B cell (primary cell): Measurements from ENCODE around the gene ACTR2. TPM values are rescaled to one million over a fixed set of nuclear protein-coding genes. Genes with fewer than 3 reads are reported as not detected.

Experiments
- ATAC-seq: fragments of 200-7000 bp; cut with Tn5 transposase; one replicate; pipeline ENCODE4 v1.10.0; 2021; ENCODE audit warnings: low read depth, mild to moderate bottlenecking, moderate number of reproducible peaks, moderate library complexity
- CTCF ChIA-PET: fragments of 350-600 bp; sonication (Branson Sonifier 250); formaldehyde crosslinking; loops from one replicate; lab custom pipeline; 2021; ENCODE audit warnings: antibody characterized with exemption, inconsistent platforms; lab: Charles Lee
- POLR2A ChIA-PET: fragments of 350-600 bp; sonication (Branson Sonifier 250); formaldehyde crosslinking; loops from one replicate; lab custom pipeline; 2021; ENCODE audit warnings: antibody characterized with exemption; lab: Charles Lee
- DNase-seq: peaks from one replicate; pipeline ENCODE4 v3.0.0; 2013
- H2AFZ ChIP-seq: 2 replicates; pipeline ENCODE4 v1.6.1; 2012; ENCODE audit warnings: mild to moderate bottlenecking, low read depth, low read length; ENCODE audit not compliant: insufficient read depth, poor library complexity, severe bottlenecking
- H3K27ac ChIP-seq, 2 donors: 1 replicate in 1 of 2; 2 replicates in 1 of 2; pipeline ENCODE4 v1.5.1; 2012 to 2013; ENCODE audit warnings: low read length in 2 of 2, mild to moderate bottlenecking in 2 of 2, moderate library complexity in 1 of 2
- H3K27me3 ChIP-seq, 4 experiments: fragments of 200-600 bp in 1 of 4; sonication (generic) in 1 of 4; replicated peaks in 1 of 4; 1 replicate in 2 of 4; 2 replicates in 2 of 4; pipeline versions ENCODE4 v1.6.1 to v1.7.0; 2013 to 2016; ENCODE audit warnings: low read length in 3 of 4, mild to moderate bottlenecking in 2 of 4, mixed read lengths in 1 of 4, moderate library complexity in 1 of 4; ENCODE audit not compliant: insufficient read depth in 4 of 4, control insufficient read depth in 3 of 4; ENCODE audit errors: control extremely low read depth in 1 of 4
- H3K36me3 ChIP-seq, 2 experiments: replicated peaks in 1 of 2; 1 replicate in 1 of 2; 2 replicates in 1 of 2; pipeline versions ENCODE4 v1.6.1 to v1.7.1; 2013; ENCODE audit warnings: low read length in 1 of 2; ENCODE audit not compliant: insufficient read depth in 2 of 2, control insufficient read depth in 1 of 2; ENCODE audit errors: control extremely low read depth in 1 of 2, extremely low read depth in 1 of 2
- H3K4me1 ChIP-seq, 2 donors: fragments of 200-600 bp in 1 of 2; sonication (generic) in 1 of 2; 1 replicate in 1 of 2; 2 replicates in 1 of 2; pipeline versions ENCODE4 v1.5.1 to v1.6.1; 2013 to 2017; ENCODE audit warnings: low read length in 2 of 2; ENCODE audit not compliant: control insufficient read depth in 2 of 2, insufficient read depth in 2 of 2
- H3K4me2 ChIP-seq: replicated peaks from 2 replicates; pipeline ENCODE3; 2012; ENCODE audit warnings: mild to moderate bottlenecking, low read depth, low read length; ENCODE audit not compliant: poor library complexity, severe bottlenecking
- H3K4me3 ChIP-seq, 5 experiments: fragments of 200-600 bp in 1 of 5; sonication (generic) in 1 of 5; 1 replicate in 3 of 5; 2 replicates in 2 of 5; pipeline versions ENCODE4 v1.5.1 to v1.7.0; 2011 to 2016; ENCODE audit warnings: low read length in 4 of 5, mild to moderate bottlenecking in 4 of 5, low read depth in 2 of 5, control low read depth in 1 of 5, moderate library complexity in 1 of 5; ENCODE audit not compliant: insufficient read depth in 1 of 5; ENCODE audit errors: control extremely low read depth in 1 of 5, extremely low read depth in 1 of 5
- H3K79me2 ChIP-seq: fragments of 200-600 bp; sonication (generic); one replicate; pipeline ENCODE4 v1.6.0; 2016; ENCODE audit warnings: low read length; ENCODE audit not compliant: control insufficient read depth, insufficient read depth
- H3K9ac ChIP-seq: fragments of 200-600 bp; sonication (generic); 2 replicates; pipeline ENCODE4 v1.6.1; 2017; ENCODE audit warnings: mild to moderate bottlenecking, low read length, moderate library complexity
- H3K9me3 ChIP-seq, 3 donors: one replicate each; pipeline versions ENCODE4 v1.6.1 to v1.7.1; 2013; ENCODE audit warnings: low read length in 2 of 3; ENCODE audit not compliant: control insufficient read depth in 2 of 3, insufficient read depth in 1 of 3; ENCODE audit errors: control extremely low read depth in 1 of 3
- H4K20me1 ChIP-seq: 2 replicates; pipeline ENCODE4 v1.6.0; 2012; ENCODE audit warnings: mild to moderate bottlenecking, low read length; ENCODE audit not compliant: insufficient read depth, control insufficient read depth, poor library complexity, severe bottlenecking
- H3K27ac Mint-ChIP-seq: one replicate; pipeline ENCODE4 v1.8.0; 2021; ENCODE audit warnings: mixed read lengths
- H3K27me3 Mint-ChIP-seq: one replicate; pipeline ENCODE4 v1.8.0; 2021; ENCODE audit warnings: mixed read lengths
- H3K4me1 Mint-ChIP-seq: one replicate; pipeline ENCODE4 v1.8.0; 2021; ENCODE audit warnings: mixed read lengths
- H3K4me3 Mint-ChIP-seq: one replicate; pipeline ENCODE4 v1.8.0; 2021; ENCODE audit warnings: mixed read lengths
- H3K9me3 Mint-ChIP-seq: one replicate; pipeline ENCODE4 v1.8.0; 2022; ENCODE audit warnings: mixed read lengths; ENCODE audit not compliant: insufficient read depth
- EZH2 ChIP-seq: IDR thresholded peaks from 2 replicates; pipeline ENCODE4 v1.6.1; 2012; ENCODE audit warnings: borderline replicate concordance, low read depth, mild to moderate bottlenecking, moderate library complexity, low read length; ENCODE audit not compliant: insufficient read depth, poor library complexity, severe bottlenecking
- WGBS: methylation state at CpG from one replicate; pipeline ENCODE4 v1.1.5; 2013; ENCODE audit warnings: missing lambda C conversion rate; ENCODE audit not compliant: insufficient coverage; 5-methylcytosine and 5-hydroxymethylcytosine counted together
- intact Hi-C: fragments of 100-400 bp; cut with micrococcal nuclease; formaldehyde crosslinking; loops from one replicate; pipeline ENCODE4 v1.10.0; 2022
- polyA plus RNA-seq: library from polyadenylated mRNA; depleted of rRNA; stranded (reverse); fragments of >200 nt; gene quantifications from 2 replicates; pipeline ENCODE4 v1.2.3, GENCODE V29; 2012
- total RNA-seq, 2 donors: library from RNA; stranded (reverse); fragments of 120-200 nt in 1 of 2; gene quantifications; 1 replicate in 1 of 2; 2 replicates in 1 of 2; pipeline versions ENCODE4 v1.2.3 to v1.2.4, GENCODE V29; 2013 to 2022
- TF ChIP-seq, protein P1 (sequence below): fragments of 200-600 bp; IDR thresholded peaks from one replicate; pipeline ENCODE4 v1.8.0; 2022; ENCODE audit warnings: antibody characterized with exemption, mild to moderate bottlenecking

ACTR2 gene
- total and polyA plus RNA-seq, 2 donors (not counting 1 experiment from before 2014, with no cell fraction given), result 41.8 to 284 TPM

DNA sequence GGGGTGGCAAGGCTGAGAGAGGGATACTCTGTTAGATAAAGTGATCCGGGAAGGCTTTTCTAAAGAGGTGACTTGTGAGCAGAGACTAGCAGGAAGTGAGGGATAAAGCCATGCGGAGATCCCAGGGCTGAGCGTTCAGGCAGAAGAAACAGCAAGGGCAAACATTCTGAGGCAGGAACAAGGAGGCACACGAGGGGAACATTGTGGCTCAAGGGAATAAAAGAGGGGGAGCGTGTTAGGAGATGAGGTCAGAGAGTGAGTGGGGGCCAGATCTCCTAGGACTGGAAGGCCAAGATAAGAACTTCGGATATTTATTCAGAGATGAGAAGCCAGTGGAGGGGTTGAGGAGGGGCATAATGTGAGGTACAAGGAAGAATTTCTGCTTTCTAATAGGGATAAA is 67.1 kb downstream of the ACTR2 start:
- CTCF ChIA-PET, result no interaction called here
- no peaks in the 10 kb centered on the region for H3K9me3 Mint-ChIP-seq

DNA sequence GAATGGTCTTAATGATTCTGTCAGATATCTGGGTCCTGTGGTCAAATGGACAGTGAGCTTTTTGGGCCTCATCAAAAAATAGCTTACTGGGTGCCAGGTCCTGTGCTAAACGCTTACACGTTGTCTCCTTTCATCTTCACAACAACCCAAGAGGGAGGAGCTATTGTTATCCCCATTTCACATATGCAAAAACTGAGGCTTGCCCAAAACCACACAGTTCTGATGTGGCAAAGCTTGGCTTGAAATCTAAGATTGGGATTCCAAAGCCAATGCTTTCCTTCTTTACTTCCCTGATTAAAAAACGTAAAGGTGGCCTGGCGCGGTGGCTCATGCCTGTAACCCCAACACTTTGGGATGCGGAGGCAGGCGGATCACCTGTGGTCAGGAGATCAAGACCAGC is 69.3 kb downstream of the ACTR2 start:
- Histone ChIP-seq H3K9ac (no peak overlapping the region), H3K79me2 (no peaks in the 10 kb centered on the region), H3K4me1 (peaks cover 18 to 21% of the 10 kb centered on the region in 2 donors), H3K27ac (no peak overlapping the region), H4K20me1 (no peaks in the 10 kb centered on the region), H3K4me3 (no peak overlapping the region), H3K4me2 (no peak overlapping the region), H2AFZ (no peak overlapping the region), H3K9me3 (peaks cover 0 to 2% (median 0%) of the 10 kb centered on the region in 3 donors), H3K36me3 (no peaks in the 10 kb centered on the region), H3K27me3 (peaks cover 0 to 2% (median 0%) of the 10 kb centered on the region in 4 experiments)
- no peaks in the 10 kb centered on the region for H3K9me3 Mint-ChIP-seq
- H3K27ac Mint-ChIP-seq, result no peak overlapping the region
- peaks cover 15% of the 10 kb centered on the region for H3K27me3 Mint-ChIP-seq
- TF ChIP-seq, protein P1, sequence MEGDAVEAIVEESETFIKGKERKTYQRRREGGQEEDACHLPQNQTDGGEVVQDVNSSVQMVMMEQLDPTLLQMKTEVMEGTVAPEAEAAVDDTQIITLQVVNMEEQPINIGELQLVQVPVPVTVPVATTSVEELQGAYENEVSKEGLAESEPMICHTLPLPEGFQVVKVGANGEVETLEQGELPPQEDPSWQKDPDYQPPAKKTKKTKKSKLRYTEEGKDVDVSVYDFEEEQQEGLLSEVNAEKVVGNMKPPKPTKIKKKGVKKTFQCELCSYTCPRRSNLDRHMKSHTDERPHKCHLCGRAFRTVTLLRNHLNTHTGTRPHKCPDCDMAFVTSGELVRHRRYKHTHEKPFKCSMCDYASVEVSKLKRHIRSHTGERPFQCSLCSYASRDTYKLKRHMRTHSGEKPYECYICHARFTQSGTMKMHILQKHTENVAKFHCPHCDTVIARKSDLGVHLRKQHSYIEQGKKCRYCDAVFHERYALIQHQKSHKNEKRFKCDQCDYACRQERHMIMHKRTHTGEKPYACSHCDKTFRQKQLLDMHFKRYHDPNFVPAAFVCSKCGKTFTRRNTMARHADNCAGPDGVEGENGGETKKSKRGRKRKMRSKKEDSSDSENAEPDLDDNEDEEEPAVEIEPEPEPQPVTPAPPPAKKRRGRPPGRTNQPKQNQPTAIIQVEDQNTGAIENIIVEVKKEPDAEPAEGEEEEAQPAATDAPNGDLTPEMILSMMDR, result no peak
- TF ChIP-seq EZH2, result no peak
- peaks cover 17% of the 10 kb centered on the region for H3K4me1 Mint-ChIP-seq
- ChIA-PET POLR2A (no interaction called here), CTCF (no interaction called here)
- H3K4me3 Mint-ChIP-seq, result no peak overlapping the region
- ATAC-seq (no peak), DNase-seq (no peak)
- 30% methylated on average over 2 of the region's 7 CpGs for WGBS
- intact Hi-C loops, result no loop called here

More for the DNA sequence above, 67.1 kb downstream of the ACTR2 start:
- WGBS, result 82% methylated on average over 6 of the region's 6 CpGs
- POLR2A ChIA-PET, result no interaction called here
- Histone ChIP-seq H2AFZ (no peak overlapping the region), H3K36me3 (no peaks in the 10 kb centered on the region), H3K4me2 (no peak overlapping the region), H3K4me3 (no peak overlapping the region), H3K79me2 (no peaks in the 10 kb centered on the region), H4K20me1 (no peaks in the 10 kb centered on the region), H3K9me3 (peaks cover 0 to 2% (median 0%) of the 10 kb centered on the region in 3 donors), H3K9ac (no peak overlapping the region), H3K27me3 (no peaks in the 10 kb centered on the region), H3K4me1 (no peaks in the 10 kb centered on the region), H3K27ac (no peak overlapping the region)
- TF ChIP-seq EZH2, result no peak
- TF ChIP-seq, protein P1, result no peak
- intact Hi-C loops, result no loop called here
- Mint-ChIP-seq H3K27me3 (peaks cover 18% of the 10 kb centered on the region), H3K4me3 (no peak overlapping the region), H3K4me1 (no peaks in the 10 kb centered on the region), H3K27ac (no peak overlapping the region)
- DNase-seq (no peak), ATAC-seq (no peak)
